HG03175 (cell line): ENCODE measurements around the gene GRID1.

ENCODE experiments used
- ATAC-seq: cut with Tn5 transposase; IDR thresholded peaks from one replicate; pipeline ENCODE4 v1.9.1; 2021; ENCODE audit warnings: mild to moderate bottlenecking, moderate library complexity; ENCODE audit not compliant: unreplicated experiment

GRID1 gene

GRCh38 chr10:86281396-86281795, 85.2 kb downstream of the GRID1 start:
- ATAC-seq: no peak

GRCh38 chr10:86269332-86269731, 97.3 kb downstream of the GRID1 start:
- no peak for ATAC-seq

GRCh38 chr10:86267286-86268195, 99.1 kb downstream of the GRID1 start:
- no peak for ATAC-seq

GRCh38 chr10:86266446-86267242, 100.0 kb downstream of the GRID1 start:
- ATAC-seq: no peak

- ATAC-seq: no peak
Measured at GRCh38 chr10:86265895-86266259, 100.7 kb downstream of the GRID1 start.

GRCh38 chr10:86265236-86265894, 101.2 kb downstream of the GRID1 start:
- no peak for ATAC-seq

GRCh38 chr10:86264481-86265231, 101.9 kb downstream of the GRID1 start:
- ATAC-seq: no peak

- no peak for ATAC-seq
Measured at GRCh38 chr10:86263907-86264306, 102.7 kb downstream of the GRID1 start.

- no peak for ATAC-seq
Measured at GRCh38 chr10:86263209-86263608, 103.4 kb downstream of the GRID1 start.

GRCh38 chr10:86262688-86263181, 103.9 kb downstream of the GRID1 start:
- no peak for ATAC-seq

- ATAC-seq: peak; percentile 56
Measured at GRCh38 chr10:86261941-86262687, 104.5 kb downstream of the GRID1 start.

GRCh38 chr10:86261470-86261869, 105.1 kb downstream of the GRID1 start:
- no peak for ATAC-seq

- ATAC-seq: no peak
Measured at GRCh38 chr10:86260564-86260963, 106.0 kb downstream of the GRID1 start.

- ATAC-seq: no peak
Measured at GRCh38 chr10:86259901-86260562, 106.6 kb downstream of the GRID1 start.

- no peak for ATAC-seq
Measured at GRCh38 chr10:86258941-86259340, 107.7 kb downstream of the GRID1 start.

- no peak for ATAC-seq
Measured at GRCh38 chr10:86258499-86258898, 108.1 kb downstream of the GRID1 start.

- ATAC-seq: no peak
Measured at GRCh38 chr10:86257683-86258082, 108.9 kb downstream of the GRID1 start.

GRCh38 chr10:86256690-86257315, 109.8 kb downstream of the GRID1 start:
- ATAC-seq: no peak
